CD4-positive, alpha-beta T cell treated with Interferon alpha-2 for 1 hour (primary cell): ENCODE measurements around the gene CACNA1H.

ENCODE experiments used
- DNase-seq, 2 donors: peaks; one replicate each; pipeline ENCODE4 v3.0.0-alpha.2; 2020 to 2022

CACNA1H gene

DNA sequence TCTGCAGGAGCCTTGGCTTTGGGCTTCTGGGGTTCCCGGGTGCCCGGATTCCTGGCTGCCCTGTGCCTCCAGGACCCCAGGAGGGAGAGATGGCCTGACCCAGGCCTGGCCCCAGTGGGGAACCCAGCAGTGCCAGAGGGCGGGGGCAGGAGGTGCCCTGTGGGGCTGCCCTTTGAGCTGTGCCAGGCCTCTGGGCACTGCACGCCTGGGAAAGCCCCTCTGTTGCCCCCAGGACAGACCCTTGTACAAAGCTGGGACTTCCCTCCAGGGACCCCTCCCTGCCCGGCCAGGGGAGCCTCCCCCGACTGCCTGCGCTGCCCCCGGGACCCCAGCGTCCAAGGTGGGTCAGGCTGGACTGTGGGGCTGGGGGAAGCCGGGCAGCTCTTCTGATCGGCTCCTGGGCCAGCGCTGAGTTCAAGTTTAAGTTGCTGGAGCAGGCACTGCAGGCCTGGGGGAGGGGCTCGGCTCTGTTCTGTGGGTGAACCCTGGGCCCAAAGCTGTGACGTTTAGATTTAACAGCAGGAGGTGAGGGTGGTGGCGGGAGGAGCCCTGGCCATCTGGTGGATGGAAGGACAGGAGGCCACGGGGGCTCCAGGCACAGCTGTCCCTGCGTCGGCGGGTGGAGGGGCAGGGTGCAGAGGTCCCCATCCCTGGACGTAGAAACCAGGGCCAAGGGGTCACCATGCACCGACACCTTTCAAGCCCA is 29.2 kb upstream of the CACNA1H start:
- no peak for DNase-seq

DNA sequence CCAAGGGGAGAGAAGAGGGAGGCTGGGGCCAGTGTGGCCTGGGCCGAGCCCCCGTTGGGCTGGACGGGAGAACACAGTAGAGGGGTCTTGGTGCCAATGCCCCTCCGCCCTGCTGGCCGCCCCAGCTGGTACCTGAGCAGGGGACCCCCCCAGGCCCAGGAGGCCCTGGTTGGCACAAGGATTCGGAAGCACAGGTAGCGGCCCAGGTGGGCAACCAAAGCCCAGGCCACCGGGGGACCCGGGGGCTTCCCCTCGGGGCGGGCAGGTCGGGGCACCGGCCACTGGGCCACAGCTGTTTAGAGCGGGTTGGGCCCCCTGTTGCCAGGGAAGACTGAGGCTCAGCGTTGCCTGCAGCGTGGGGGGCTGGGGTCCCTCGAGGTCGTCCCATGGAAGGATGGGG is 28.6 kb upstream of the CACNA1H start:
- no peak for DNase-seq

DNA sequence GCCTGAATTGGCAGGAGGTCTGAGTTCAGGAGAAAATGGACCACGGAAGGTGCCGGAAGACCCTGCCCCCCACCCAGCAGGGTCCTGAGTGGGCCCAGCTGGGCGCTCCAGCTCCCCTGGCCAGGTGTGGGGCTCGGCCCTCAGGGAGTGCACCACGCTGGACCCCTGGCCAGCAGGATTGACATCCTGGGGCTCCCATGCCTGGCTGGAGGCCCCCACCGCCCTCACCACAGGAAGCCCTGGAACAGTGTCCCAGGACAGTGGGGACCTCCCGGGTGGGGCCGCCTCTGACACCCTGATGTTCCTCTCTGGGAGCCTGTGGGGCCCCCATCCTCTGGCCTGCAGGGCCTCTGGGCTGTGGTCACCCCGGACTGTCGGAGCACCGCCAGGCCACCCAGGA is 28.1 kb upstream of the CACNA1H start:
- no peak for DNase-seq

DNA sequence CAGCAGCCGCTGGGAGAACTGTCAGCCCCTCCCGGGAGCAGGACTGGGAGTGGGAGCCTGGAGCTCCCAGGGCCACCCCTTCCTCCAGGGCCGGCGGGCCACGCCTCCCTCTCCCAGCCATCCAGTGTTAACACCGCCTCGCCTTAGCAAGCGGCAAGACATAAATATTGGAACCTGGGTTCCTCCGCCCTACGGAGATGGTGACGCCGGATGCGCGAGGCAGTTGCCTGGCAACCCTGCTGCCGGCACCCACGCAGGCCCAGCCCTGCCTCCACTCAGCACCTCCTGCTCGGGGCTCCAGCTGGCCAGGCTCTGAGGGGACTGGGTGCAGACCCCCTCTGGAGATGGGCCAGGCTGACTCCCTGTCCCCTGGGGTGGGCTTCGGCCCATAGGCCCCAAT is 27.4 kb upstream of the CACNA1H start:
- DNase-seq: peak in 1 of 2 donors; percentile 8

DNA sequence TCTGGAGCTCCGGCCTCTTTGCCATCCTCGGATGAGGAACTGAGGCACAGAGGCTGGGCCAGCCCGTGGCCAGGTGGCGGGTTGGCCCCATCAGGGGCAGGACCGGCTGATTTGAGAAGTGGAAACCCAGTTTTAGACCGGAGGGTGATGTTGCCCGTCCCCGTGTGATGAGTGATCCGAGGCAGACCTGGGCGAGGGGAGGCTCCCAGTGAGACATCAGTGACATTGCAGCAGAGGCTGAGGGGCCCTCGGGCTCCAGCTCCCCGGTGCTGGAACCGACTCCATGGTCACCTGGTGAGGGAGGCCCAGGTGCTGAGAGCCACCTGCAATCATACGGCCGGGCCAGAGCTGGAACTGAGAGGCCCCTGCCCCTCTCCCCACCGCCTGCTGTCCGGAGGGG is 26.9 kb upstream of the CACNA1H start:
- DNase-seq: no peak

DNA sequence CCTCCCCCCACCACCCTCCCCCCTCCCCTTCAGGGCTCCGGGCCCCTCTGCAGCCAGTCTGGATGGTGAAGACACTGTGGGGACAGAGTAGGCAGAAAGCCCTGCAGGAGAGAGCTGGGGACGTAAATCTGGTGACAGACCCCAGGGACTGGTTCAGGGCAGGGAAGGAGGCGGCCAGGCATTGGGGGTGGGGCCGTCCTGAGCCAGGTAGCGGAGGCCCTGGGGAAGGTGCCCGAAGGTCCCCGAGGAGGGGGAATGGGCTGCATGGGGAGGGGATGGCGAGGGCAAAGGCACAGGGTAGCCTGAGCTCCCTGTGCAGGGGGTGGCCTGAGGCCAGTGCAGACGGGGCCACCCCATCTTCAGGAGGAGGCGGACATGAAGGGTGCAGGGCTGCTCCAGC is 26.3 kb upstream of the CACNA1H start:
- no peak for DNase-seq

DNA sequence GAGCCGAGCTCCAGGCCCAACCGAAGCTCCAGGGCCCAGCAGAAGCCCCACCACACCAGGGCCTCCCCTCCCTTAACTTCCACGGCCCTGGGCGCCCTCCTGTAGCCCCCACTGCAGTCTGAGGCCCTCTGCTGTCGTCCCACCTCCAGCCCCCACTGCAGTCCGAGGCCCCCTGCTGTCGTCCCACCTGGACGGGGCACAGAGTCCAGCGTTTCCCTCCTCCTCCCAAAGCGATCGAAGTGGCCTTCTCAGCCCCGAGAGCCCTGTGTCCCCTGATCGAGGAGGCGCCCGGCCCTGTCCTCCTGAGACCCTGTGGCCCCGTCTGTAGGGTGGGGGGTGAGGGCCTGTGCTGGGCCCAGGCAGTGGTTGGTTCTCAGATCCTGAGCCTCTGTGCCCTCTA is 25.8 kb upstream of the CACNA1H start:
- no peak for DNase-seq

DNA sequence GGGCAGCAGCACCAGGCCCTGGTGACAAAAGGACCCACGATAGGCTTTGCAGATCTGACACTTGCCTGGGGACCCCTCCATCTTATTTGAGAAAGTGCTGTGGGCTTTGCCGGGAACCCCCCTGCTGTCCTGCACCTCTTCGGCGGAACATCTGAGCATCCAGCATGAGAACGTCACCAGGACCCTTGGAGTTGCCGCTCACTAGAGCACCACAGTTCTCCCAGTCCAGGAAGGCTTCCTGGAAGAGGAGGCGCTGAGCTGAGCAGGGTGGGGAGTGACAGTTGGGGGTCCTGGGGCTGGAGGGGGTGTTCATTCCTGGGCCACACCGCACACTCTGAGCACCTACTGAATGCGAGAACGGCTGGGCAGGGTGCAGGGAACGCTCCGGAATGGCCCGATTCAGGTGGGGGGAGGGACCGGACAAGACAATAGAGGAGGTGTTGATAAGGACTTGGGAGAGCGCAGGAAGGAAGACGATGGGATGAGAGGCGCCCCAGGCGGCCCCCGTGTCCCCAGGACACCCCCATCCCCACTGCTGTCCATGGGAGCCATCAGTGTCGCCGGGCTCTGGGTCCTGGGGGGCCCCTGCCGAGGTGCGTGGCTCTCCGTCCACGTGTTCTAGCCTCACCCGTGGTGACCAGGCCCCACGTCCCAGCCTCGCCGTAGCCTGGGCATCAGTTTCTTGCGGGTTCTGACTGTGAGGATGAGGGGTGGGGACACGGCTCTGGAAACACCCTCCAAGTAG is 24.8 kb upstream of the CACNA1H start:
- DNase-seq: no peak

DNA sequence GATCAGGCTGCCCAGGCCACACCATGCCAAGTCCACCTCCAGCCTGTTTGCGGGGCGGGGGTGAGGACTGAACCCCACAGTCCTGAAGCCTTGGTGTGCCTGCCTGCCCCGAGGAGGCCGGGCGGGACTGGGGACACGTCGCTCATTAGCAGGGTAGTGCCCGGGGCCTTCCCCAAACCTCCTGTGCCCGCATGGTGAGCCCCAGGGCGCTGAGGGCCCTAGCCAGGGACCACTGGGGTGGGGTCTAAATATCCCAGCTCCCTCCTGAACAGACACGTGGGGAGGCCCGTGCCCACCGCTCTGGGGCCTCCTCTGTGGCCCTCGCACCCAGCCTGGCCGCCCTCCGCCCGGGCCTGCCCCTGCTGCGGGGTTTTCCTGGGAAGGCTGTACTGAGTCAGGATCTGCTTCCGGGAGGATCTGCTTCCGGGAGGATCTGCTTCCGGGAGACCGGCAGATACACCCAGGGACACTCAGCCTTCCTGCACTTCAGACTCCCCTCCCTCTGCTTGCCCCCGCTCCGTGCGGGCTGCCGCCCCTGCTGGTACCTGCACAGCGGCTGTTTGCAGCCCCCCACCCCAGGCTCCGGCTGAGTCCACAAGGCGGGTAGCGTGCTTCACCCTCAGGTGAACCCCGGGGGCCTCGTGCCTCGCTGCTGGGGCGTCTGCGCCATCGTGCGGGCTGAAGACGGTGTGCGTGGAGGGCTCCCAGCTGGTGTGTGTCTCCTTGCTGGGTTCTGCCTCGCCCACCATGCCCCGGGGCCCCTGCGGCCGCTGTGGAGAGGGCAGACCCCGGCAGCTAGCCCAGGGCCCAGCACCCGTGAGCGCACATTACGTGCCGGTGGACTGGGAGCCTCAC is 23.6 kb upstream of the CACNA1H start:
- no peak for DNase-seq

DNA sequence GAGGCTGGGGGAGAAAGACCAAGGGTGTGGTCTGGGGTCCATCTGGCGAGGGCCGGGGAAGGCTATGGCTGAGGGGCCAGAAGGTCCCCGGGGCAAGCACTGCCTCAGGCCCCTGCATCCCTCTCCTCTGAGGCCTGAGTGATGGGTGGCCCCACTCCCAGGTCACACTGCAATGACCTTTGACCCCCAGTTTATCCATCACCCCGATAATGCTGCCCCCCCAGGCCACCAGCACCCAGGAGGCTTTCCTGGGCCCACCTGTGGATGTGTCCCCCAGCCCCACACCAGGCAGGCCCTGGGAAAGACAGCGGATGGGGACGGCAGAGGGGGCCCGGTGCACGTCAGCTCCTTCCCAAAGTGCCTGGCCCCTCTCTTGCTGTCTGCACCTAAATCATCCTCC is 22.5 kb upstream of the CACNA1H start:
- no peak for DNase-seq

DNA sequence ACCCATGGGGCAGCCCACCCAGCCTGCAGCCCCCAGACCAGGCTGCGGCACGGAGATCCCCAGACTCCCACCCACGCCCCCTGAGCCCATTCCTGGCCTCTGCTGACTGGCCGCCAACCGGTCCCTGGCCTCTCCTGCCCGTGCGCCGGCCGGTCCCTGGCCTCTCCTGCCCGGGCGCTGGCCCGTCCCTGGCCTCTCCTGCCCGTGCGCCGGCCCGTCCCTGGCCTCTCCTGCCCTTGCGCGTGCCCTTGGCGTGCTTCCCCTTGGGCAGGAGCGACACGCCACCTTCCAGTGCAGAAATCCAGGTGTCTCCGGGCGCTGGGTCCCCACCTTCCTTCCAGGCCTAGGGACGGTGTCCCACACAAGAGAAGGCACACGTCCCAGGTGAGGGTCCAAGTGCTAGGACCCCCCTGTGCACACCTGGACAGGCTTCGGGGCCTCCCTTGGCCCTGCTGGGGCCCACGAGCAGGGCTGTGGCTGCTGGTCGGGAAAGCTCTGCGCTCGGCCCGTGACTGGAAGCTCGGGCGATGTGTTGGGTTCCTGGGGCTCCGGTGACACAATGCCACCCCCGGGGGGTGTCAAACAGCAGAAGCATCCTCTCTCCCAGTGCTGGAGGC is 21.4 kb upstream of the CACNA1H start:
- no peak for DNase-seq

DNA sequence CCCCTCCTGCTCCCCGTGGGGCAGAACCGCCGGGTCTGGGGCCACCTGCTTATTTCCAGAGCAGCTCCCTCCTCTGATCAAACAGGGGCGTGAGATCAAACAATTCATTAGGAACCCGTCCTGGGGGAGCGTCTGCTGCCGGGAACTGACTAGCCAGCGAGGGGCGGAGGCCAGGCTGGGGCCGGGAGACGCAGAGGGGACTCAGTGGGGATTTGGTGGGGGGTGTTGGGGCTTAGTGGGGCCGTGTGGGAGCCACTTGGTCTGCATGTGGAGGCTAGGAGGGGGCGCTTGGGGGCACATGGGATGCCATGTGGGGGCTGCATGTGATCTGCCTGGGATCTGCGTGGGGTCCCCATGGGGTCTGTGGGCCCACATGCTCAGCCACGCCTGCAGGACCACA is 20.5 kb upstream of the CACNA1H start:
- DNase-seq: no peak

DNA sequence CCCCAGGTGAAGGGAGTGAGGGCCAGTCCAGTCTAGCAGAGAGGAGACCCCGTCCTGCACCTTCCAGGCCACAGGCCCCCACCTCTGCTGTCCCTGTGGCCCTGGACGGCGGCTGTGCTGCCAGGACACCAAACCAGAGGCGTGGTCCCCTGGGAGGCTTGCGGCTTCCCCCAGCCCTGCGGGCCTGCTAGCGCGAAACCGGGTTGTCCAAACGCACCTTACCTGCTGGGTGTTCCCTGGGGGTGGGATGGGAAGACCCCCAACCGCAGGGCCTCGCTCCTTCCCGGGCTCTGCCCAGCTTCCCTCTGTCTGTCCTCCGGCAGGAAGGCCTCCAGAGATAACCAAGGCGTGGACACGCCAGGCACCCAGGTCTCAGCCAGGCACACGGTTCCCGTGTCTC is 19.6 kb upstream of the CACNA1H start:
- DNase-seq: no peak

DNA sequence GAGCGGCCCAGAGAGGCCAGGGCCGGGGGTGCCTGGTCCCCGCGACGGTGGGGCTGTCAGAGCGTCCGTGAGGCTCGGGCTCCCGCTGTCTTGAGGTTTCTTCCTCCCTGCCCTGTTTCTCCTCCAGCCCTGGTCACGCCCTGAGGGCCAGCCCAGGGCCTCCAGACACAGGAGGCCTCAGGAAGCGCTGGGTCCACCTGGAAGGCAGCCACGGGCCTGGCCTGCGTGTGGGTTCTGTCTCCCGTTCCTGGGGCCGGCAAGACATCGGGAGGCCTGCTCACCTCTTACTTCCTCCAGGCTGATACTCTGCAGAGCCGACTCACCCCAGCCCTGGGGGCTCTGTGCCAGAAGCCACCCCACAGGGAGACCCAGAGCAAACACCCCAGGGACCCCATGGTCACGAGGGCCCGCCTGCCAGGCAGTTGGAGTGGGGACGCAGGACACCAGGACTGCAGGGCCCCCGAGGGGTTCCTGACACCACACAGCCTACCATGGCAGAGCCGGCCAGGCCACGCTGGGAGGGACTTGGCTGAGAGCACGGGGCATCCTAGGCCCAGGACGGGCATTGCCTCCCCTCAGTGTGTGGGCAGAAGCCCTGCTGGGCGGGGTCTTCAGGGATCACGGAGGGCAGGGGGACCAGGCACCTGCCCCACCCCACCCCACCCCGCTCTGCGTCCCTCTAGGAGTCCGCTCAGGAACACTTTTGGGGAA is 18.9 kb upstream of the CACNA1H start:
- no peak for DNase-seq

DNA sequence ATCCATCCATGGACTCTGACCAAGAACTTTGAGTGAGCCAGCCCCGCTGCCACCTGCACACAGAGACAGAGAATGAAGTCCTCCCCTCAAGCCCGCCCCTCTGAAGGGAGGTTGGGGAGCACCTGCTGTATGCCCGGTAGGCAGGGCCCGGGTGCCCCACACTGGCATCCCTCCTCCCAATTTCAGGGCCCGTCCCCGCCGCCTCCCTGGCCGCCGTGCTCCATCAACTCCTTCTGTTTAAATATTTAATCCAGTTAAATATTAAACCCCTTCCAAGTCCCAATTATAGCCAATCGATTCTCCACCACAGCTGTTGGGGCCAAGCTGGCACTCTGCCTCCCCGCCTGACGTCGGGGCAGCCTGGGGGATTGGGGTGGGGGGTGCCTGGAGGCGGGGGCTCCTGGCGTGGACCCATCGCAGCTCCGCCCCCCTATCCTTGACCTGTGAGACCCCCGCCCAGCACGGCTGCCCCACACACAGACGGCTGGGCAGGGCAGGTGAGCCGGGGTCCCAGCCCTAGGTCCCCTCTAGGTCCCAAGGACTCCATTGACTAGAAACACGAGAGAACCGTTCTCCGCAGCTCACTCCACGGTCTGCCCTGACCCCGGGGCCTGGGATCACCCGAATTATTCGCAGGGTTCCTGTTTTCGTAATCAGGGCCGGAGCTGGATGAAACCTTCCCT is 18.0 kb upstream of the CACNA1H start:
- no peak for DNase-seq

DNA sequence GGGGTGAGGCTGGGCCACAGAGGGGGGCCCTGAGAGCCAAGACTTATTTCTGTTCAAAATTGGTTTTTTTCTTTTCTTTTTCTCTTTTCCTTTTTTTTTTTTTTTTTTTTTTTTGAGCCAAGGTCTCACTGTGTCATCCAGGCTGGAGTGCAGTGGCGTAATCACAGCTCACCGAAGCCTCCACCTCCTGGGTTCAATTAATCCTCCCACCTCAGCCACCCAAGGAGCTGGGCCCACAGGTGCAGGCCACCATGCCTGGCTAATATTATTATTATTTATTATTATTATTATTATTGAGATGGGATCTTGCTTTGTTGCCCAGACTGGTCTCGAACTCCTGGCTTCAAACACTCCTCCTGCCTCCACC is 17.5 kb upstream of the CACNA1H start:
- no peak for DNase-seq

DNA sequence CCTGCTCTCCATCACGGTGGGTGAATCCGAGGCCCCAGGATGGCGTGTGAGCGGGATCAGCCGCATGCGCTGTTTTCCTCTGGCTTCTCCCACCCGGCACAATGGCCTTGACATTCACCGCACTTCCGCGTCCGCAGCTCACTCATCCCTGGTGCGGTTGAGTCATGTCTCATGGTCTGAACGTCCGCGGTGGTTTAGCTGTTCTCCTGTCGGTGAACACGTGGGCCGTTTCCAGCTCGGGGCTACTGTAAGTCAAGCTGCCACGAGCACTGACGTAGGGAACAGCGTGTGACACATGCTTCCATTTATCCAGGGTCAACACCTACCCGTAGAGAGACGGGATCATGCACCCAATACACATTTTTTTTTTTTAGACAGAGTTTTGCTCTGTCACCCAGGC is 15.3 kb upstream of the CACNA1H start:
- no peak for DNase-seq

DNA sequence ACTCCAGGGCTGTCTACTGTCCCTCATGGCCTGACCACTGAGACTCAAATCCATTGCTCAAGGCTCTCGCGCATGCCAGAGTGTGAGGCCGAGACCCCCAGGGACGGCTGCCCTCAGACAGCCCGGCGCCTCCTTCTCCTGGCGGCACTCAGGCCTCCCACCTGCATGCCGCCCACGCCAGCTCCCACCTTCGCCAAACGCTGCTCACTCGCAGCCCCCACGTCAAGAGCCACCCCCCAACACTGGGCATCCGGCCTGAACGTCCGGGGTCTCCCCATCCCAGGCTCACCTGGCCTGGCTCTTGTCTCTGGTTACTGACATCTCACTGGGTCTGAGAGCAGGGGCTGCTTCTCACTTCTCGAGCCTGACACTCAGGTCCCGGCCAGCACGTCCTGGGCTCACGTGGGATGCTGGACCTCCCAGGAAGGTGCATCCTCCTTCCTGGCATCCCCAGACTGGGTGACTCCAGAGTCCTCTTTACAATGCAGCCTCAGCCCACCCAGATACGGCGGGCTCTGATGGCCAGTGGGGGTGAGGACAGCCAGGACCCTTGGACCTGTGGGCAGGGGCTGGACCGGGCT is 12.2 kb upstream of the CACNA1H start:
- no peak for DNase-seq

DNA sequence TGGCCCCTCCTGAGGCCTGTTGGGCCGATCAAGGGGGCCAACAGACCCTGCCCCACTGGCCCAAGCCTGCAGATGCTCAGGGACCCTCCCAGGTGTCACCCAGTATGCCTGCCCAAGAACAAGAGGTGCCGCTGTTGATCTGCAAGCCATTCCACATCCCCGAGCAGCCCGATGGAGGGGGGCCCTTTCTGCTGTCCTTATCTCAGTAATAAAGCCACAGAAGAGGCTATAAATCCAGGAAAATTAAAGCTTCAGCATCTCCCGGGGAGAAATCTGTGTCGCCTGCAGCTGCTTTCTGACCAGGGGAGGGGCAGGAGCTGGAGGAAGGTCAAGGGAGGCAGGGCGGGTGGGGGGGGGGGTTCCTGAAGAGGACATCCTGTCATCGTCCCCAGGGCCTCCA is 11.7 kb upstream of the CACNA1H start:
- DNase-seq: no peak

DNA sequence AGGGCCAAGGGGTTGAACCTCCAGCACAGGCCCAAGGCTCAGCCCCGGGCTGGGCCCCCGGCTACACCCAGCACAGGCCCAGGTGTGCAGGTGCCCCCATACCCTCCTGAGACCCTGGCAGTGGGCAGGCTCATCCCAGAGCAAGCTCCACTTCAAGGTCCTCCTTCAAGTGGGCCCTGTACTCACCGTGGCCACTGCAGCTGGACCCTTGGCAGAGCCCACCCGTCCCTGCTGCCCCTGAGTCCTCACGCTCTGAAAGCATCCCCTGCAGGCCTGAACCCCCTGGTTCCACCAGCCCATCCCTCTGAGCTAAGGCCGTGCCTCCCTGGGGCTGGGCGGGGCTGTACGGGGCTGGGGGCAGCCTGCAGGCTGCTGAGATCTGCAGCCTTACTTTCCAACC is 11.2 kb upstream of the CACNA1H start:
- DNase-seq: no peak

DNA sequence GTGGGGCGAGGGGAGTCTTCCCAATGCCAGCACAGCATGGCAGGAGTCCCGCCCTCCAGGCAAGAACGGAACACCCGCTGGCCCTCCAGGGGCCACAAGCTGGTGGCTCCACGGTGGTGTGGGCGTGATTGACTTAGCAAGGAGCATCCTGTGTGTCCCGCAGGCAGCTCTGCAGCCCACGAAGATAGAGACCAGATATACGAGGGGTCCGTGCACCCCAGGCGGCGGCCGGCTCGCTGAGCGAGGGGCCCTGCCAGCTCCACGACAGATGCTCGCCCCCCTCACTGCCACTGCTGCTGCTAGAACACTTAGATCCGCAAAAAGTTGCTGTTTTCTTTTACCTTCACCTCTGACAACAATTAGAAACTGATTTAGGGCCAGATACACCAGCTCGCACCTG is 10.0 kb upstream of the CACNA1H start:
- no peak for DNase-seq
